ENCODE measurements around the gene NSUN4. TPM values are rescaled to one million over a fixed set of nuclear protein-coding genes. Genes with fewer than 3 reads are reported as not detected.
"Not testable (repeated sequence)": the region's sequence is repeated elsewhere in the genome, so short reads cannot be mapped to it uniquely, and the experiment has no call there.

The NSUN4 gene
- total RNA-seq = 17.5 and 22.5 TPM in 2 replicates

DNA sequence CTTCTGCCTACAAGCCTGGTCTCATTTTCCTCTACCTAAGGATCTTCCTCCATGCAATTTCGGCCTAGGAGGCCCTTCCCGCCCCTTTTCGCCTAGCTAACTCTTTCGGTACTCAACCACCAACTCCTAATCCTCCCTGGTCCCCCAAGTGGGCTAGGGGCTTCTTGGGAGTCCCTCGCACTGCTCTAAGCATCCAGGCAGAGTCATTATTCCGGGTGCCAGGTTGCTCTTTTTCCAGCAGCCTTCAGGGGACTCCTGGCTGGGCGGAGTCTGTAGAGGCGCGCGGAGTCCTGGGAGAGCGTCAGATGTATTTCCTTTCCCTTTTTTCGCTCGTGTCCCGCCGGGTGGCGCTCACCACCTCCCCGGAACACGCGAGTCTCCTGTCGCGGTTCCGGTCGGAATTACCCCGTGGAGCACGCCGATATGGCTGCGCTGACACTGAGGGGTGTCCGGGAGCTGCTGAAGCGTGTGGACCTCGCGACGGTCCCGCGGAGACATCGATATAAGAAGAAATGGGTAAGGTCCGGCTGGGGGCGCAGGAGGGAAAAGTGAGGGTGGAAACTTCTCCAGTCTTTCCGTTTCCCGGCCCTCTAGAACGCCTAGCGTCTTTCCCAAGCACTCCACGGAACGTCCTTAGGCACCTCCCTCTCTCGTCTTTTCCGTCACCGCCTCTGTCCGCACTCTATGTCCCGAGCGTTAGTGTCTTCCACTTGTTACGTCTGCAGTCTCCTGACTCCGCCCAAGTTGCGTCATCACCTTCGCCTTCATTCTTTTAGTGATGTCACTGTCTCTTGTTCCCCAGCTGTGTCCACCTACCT is at the start of gene NSUN4:
Gene NSUN4, plus strand, starts transcription at position 404 of the 818 bp plus-strand sequence. Its CDS starts 20 bp downstream, at position 424.
- DNase-seq = peak; percentile 95

DNA sequence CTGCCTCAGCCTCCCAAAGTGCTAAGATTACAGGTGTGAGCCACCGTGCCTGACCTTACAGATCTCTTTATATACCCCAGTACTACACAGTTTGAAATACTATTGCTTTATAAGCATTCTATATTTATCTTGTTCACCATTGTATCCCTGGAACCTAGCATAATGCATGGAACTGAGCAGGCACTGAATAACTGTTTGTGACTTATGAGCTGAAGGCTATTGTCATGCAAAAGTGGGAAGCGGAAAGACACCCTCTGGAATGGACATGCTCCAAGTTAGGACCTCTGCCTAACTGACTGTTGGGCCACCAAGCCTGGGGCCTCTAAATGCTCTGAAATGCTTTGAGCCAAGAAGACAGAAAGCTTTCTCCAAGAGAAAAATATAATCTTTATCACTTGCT is 45.3 kb upstream of the NSUN4 start:
- no peak for DNase-seq

DNA sequence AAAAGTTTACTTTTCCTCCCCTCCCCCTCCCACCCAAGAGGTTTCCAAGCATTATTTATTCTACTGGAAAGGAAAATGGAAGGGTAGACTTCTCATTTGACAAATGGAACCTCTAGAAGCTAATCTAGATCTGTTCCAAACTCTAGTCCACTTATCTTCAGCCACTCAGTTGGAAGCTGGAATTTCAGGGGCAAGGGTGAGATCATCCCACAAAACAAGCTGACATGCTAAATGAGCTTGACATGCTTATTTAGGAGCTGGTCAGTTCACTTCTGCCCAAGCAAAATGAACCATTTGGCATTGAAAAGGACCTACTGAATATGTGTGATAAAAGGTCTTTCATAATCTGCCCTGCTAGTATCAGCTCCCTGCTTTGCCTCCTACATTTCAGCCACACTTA is 42.2 kb upstream of the NSUN4 start:
- DNase-seq = no peak

DNA sequence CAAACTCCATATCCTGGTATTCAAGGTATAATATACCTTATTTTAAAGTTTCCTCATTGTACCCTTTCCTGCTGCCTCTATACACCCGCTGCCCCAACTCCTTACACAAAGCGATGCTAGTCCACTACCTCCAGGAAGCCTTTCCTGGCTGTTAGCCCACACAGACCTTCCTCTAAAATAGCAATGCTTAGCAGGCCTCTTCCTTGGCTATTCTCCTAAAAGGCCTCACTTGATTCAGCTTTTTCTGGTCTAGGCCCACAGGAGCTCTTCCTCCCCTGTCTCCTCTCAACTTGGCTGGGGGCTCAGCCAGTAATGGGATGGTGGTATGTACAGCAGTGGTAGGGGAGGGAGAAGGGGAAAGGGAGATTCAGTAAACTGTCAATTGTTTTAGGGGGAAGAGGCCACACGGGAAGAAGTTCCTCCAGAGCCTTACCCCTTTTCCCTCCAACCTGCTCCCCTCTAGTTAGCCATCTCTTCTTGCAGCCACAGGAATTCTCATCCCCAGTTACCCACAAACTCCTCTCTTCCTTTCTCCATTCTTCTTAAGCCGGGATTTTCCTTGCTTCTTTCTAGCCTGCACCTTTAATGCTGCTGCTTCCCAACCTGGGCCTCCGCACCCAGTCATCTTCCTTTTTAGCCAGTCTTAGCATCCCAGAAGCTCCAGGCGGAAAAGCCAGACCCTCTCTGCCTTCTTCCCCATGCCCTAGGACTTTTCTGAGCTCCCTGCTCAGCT is 39.8 kb upstream of the NSUN4 start:
- DNase-seq = peak; percentile 66

DNA sequence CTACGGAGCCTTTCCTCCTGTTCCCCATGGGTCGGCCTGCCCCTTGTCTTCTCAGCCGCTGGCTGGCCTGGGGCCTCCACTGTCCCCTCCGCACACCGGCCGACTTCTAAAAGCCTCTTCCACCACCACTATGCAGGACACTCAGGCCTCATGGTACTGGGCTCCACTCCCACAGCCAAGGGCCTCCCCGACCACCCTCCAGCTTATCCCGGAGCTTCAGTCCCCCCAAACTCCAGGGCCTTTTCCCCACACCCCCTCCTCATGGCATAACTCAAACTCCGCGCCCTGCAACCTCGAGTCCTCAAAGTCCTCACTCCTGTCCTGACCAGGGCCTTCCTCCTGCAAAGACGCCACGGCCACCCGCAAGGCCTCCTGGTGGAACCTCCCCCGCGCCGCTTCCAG is 39.2 kb upstream of the NSUN4 start:
- DNase-seq = no peak

DNA sequence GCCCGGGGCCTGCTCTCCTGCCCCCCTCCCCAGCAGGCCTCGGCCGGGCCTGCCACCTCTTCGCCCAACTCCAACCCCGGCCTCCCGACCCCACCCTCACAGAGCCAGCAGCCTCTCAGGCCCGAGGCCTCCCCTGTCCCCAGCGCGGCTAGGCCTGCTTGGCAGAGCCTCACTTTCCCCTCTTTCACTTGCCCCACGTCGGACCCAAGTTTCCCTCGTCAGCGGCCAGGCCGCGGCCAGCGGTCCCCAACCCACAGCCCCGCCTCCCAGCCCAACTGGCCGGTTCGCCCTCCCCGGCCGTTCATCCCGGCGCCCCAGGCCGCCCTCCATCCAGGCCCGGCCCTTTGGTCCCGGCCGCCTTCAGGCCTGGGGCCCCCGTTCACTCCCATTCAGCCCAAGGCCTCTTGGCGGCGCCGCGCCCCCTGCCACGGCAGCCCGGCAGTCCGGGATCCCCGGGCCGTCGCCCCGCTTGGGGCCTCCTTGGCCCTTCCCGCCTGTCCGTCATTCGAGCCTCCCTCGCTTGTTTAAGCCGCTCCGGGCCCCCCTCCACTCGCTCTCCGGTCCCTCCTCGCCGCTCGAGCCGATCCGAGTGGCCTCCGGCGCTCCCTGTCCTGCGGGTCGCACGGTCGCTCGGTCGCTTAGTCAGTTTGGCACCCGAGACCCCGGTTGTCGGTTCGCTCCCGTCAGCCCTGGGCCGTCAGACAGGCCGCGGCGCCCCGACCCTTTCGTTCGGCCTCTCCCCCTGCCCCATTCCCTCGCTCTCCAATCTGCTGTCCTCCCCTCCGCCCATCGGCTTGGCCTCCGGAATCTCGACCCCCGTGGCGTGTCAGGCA is 38.6 kb upstream of the NSUN4 start:
- DNase-seq = peak; percentile 71

DNA sequence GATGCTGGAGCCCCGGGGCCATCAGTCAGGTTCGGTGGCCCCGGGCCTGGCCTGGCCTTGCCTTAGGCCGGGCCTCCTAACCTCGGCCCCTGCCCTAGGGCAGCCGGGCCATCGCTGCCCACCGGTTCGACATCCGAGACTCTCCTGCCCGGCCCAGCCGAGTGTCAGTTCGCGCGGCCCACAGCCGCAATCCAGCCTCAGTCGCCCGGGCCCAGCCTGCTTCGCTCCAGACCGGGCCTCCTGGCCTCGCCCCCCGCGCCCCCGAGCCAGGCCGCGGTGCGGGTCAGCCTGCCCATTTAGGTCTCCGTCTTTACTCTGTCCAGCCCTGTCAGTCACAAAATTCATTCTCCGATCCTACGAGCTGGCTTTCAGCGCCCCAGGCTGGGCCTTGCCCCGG is 38.0 kb upstream of the NSUN4 start:
- peak; percentile 54 for DNase-seq

DNA sequence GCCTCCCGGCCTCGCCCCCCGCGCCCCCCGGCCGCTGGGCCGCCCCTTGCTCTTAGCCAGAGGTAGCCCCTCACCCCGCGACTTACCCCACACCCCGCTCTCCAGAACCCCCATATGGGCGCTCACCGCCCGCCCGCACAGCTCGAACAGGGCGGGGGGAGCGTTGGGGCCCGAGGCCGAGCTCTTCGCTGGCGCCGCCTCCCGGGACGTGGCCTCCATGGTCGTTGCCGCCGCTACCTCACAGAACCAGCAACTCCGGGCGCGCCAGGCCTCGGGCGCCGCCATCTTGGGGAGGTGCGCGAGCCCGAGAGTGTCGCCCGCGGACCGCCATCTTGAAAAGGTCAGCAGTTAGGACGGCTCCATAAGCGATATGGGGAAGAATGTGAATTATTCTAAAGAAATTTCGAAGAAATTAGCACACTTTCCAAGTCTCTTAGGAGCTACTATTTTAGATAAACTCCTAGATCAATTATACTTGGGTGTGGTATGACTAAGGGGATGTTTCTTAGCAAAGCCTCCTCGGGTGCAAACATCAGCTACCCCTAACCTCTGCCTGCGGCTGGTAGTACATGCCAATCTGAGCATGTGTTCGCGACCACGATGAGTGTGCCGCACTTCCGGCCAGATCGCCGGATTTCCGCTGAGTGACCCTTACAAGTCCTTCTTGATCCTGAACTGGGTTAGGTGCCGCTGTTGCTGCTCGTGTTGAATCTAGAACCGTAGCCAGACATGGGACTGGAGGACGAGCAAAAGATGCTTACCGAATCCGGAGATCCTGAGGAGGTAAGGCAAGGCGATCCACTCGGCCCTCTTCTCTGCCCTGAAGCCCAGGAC is 37.4 kb upstream of the NSUN4 start, which contains the start of the genes LRRC41 and UQCRH:
Gene LRRC41, minus strand, starts transcription at position 579 of the 834 bp plus-strand sequence. Its CDS starts 294 bp downstream, at position 285.
Gene UQCRH, plus strand, starts transcription at position 661 of the 834 bp plus-strand sequence. Its CDS starts 69 bp downstream, at position 730.
- DNase-seq = peak; percentile 98

DNA sequence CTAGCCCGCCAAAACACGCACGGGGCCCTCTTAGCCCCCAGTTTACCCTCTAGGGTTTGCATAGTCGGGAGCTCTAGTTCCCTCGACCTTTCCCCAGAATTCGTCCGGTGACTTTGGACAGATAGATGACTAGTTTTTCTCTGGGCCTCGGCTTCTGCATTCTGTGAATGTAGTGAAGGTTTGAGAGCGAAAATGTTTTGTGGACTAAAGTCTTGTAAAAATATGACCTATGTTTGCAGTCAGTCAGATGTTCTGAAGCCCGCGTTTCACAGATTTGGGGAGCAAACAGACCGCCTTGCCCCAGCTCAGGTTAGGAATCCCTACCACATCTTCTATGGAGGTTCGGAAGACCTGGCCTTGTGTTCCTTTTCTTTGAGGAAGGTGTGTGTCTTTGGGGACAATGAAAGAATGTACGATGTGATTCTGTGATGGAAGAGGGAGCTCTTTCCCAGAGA is 36.7 kb upstream of the NSUN4 start:
- peak; percentile 34 for DNase-seq

DNA sequence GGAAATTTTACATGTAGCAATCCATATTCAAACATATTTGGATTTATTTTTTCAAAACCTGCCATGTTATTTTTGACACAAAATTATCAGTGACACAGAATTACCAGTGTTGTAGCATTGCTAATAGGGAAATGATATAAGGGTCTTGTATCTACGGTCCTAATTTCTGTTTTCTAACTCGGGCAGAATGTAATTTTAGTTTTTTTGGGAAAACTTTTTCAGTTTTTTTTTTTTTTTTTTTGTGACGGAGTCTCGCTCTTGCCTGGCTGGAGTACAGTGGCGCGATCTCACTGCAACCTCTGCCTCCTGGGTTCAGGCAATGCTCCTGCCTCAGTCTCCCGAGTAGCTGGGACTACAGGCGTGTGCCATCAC is 34.5 kb upstream of the NSUN4 start:
- no peak for DNase-seq

DNA sequence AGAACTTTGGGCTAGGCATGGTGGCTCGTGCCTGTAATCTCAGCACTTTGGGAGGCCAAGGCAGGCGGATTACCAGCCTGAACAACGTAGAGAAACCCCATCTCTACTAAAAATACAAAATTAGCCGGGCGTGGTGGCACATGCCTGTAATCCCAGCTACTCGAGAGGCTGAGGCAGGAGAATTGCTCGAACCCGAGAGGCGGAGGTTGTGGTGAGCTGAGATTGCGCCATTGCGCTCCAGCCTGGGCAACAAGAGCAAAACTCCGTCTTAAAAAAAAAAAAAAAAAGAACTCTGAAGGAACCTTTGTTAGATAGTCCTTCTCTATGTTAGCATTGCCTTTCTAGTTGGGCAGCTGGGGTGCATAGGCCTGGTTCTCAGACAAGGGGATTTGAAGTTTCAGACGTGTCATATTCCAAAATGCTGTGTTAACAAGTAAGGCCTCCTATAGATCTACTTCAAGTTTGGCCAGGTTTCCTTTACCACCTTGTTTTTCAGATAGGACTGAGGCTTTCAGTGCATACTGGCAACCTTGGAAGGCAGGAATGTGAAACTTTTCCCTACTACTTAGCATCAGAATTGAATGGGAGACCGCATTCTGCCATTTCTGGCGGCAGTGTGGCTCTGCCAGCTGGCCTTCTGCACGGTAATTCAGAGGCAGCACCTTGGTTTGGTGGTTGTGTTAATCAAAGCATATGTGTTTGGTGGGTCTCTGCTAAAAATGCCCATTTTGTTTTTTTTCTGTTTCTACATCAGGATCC is 31.0 kb upstream of the NSUN4 start:
- DNase-seq = no peak

DNA sequence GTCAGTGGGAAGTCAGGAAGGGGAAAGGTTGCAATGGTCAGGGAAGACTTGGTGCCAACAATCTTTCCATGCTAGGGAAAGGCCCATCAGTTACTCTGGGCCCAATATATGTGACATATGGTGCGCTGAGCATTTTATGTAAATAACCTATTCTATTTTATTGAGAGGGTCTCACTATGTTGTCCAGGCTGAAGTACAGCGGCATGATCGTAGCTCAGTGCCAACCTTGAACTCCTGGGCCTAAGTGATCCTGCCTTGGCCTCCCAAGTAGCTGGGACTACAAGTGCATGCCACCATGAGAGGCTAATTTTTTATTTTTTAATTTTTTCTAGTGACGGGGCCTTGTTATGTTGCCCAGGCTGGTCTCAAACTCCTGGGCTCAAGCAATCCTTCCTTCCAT is 30.3 kb upstream of the NSUN4 start:
- DNase-seq = no peak

DNA sequence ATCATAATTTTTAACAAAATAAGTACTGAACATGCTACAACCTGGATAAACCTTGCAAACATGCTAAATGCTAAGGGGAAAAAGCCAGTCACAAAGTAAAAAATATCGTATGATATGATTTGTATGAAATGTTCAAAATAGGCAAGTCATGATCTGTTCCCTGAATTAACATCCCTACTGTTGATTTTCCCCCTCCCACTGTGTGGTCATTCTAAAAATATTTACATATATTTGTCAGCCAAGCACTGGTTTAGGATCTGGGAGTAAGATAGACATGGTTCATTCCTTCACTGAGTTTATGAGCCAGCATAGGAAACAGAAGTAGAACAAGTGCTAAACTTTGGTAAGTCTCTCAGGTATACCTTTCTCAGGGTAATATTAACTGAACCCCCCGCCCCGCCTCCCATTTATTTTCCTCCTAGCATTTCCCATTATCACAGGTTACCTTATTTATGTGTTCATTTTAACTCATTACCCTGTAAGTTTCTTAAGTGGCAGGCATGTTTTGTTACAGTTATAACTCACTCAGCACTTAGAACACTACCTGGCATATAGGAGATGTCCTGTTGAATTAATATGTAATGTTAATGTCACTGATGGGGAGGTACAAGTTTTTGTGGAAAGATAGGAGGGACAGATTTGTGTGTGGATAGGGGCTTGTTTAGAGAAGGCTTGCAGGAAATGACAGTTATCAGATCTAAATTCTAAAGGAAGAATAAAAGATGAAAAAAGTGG is 24.8 kb upstream of the NSUN4 start:
- no peak for DNase-seq

DNA sequence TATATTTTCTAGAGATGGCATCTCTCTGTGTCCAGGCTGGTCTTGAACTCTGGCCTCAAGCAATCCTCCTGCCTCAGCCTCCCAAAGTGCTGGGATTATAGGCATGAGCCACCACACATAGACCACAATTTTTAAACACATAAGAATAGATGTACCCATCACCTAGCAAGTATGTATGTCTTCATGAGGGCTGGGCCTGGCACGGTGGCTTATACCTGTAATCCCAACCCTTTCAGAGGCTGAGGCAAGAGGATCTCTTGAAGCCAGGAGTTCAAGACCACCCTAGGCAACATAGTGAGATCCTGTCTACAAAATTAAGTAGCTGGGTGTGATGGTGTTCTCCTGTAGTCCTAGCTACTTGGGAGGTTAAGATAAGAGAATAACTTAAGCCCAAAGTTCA is 23.3 kb upstream of the NSUN4 start:
- no peak for DNase-seq

DNA sequence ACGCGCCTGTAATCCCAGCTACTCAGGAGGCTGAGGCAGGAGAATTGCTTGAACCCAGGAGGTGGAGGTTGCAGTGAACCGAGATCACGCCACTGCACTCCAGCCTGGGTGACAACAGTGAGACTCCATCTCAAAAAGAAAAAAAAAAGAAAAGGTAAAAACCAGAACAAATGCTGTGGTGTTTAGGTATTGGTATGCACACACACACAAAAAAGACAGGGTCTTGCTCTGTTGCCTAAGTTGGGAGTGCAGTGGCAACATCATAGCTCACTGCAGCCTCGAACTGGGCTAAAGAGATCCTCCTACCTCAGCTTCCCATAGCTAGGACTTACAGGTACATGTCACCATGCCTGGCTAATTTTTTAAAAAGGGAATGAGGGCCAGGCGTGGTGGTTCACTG is 21.3 kb upstream of the NSUN4 start:
- not testable (repeated sequence) for DNase-seq

DNA sequence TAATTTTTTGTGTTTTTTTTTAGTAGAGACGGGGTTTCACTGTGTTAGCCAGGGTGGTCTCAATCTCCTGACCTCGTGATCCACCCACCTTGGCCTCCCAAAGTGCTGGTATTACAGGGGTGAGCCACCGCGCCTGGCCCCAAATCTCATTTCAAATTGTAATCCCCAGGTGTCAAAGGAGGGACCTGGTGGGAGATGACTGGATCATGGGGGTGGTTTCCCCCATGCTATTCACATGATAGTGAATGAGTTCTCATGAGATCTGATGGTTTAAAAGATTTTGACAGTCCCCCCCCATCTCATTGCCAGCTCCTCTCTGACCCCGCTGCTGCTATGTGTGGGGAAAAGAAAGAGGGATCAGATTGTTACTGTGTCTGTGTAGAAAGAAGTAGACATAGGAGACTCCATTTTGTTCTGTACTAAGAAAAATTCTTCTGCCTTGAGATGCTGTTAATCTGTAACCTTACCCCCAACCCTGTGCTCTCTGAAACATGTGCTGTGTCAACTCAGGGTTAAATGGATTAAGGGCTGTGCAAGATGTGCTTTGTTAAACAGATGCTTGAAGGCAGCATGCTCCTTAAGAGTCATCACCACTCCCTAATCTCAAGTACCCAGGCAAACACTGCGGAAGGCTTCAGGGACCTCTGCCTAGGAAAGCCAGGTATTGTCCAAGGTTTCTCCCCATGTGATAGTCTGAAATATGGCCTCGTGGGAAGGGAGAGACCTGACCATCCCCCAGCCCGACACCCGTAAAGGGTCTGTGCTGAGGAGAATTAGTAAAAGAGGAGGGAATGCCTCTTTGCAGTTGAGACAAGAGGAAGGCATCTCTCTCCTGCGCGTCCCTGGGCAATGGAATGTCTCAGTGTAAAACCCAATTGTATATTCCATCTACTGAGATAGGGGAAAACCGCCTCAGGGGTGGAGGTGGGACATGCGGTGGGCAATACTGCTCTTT is 20.4 kb upstream of the NSUN4 start:
- DNase-seq = not testable (repeated sequence)

DNA sequence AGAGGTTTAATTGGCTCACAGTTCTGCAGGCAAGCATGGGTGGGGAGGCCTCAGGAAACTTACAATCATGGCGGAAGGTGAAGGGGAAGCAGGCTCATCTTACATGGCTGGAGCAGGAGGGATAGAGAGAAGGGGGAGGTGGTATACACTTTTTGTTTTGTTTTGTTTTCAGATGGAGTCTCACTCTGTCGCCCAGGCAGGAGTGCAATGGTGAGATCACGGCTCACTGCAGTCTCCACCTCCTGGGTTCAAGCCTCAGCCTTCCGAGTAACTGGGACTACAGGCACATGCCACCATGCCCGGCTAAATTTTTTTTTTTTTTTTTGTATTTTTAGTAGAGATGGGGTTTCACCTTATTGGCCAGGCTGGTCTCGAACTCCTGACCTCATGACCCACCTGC is 18.4 kb upstream of the NSUN4 start:
- not testable (repeated sequence) for DNase-seq

DNA sequence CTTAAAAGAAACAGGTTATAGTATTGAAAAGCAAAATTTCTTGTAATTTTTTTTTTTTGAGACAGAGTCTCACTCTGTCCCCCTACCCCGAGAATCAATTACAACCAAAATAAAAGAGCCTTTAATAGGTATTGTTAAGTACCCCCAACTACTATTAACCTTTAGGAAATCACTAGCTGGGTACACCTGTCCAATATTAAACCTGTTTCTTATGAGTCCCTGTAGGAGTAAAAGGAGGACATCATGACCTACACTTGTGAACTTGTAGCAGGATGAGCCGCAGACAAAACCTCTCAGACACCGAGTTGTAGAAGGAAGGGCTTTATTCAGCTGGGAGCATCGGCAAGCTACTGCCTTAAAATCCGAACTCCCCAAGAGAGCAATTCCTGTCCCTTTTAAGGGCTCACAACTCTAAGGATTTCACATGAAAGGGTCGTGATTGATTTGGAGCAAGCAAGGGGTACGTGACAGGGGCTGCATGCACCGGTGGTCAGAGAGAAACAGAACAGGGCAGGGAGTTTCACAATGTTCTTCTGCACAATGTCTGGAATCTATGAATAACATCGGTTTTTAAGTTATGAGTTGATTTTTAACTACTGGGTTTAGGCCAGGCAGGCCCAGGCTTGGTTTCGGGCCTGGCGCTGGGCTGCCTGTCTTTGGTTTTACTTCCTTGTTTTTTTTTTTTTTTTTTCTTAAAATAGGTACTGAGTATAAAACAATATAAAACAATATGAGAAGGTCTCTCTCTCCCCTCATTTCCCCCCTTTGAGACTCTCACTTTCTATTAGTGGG is 15.1 kb upstream of the NSUN4 start:
- not testable (repeated sequence) for DNase-seq

Data from dermis blood vessel endothelial cell (primary cell).